ENCODE measurements around the gene PEPD. TPM values are rescaled to one million over a fixed set of nuclear protein-coding genes. Genes with fewer than 3 reads are reported as not detected.
"Not testable (repeated sequence)": the region's sequence is repeated elsewhere in the genome, so short reads cannot be mapped to it uniquely, and the experiment has no call there.

The PEPD gene
- total RNA-seq, 2 experiments from 2014 or later: 26.9 to 37.4 TPM

GRCh38 chr19:33479570-33479969 lies 42.0 kb downstream of the PEPD start:
- H3K27me3 Mint-ChIP-seq; ATAC-seq; intact Hi-C loops (cut with DNase I, micrococcal nuclease); H3K4me3 Mint-ChIP-seq; DNase-seq; CTCF ChIA-PET; H3K4me1 Mint-ChIP-seq; H3K27ac Mint-ChIP-seq: not testable (repeated sequence)
- peaks cover 56% of the 10 kb centered on the region for H3K36me3 Mint-ChIP-seq (ENCODE audit: low read depth)
- POLR2A ChIA-PET: interaction anchor here (0.6 kb wide), 1 partner anchor 1233 kb away, joined by 3 read pairs; no protein-coding TSS in a partner anchor
- peaks cover 18% of the 10 kb centered on the region for H3K9me3 Mint-ChIP-seq (ENCODE audit: low read depth)

- POLR2A ChIA-PET: no interaction called here
- intact Hi-C loops (cut with DNase I, micrococcal nuclease): no loop called here
- peaks cover 42% of the 10 kb centered on the region for H3K36me3 Mint-ChIP-seq (ENCODE audit: low read depth)
- H3K27ac Mint-ChIP-seq: no peak overlapping the region
- H3K4me3 Mint-ChIP-seq: no peak overlapping the region
- no peaks in the 10 kb centered on the region for H3K4me1 Mint-ChIP-seq
- CTCF ChIA-PET: interaction anchor here (0.6 kb wide), 1 partner anchor 674 kb away, joined by 3 read pairs; no protein-coding TSS in a partner anchor
- DNase-seq (no peak), ATAC-seq (no peak)
- peaks cover 7% of the 10 kb centered on the region for H3K9me3 Mint-ChIP-seq (ENCODE audit: low read depth)
- no peaks in the 10 kb centered on the region for H3K27me3 Mint-ChIP-seq
Observed at GRCh38 chr19:33477781-33478180, 43.8 kb downstream of the PEPD start.

GRCh38 chr19:33476151-33476707 lies 45.4 kb downstream of the PEPD start:
- H3K36me3 Mint-ChIP-seq (ENCODE audit: low read depth): peaks cover 35% of the 10 kb centered on the region
- ChIA-PET POLR2A (no interaction called here), CTCF (no interaction called here)
- no peak overlapping the region for H3K4me3 Mint-ChIP-seq
- no peak overlapping the region for H3K27ac Mint-ChIP-seq
- peaks cover 3% of the 10 kb centered on the region for H3K9me3 Mint-ChIP-seq (ENCODE audit: low read depth)
- no peak for DNase-seq
- intact Hi-C loops (cut with DNase I, micrococcal nuclease): no loop called here
- no peaks in the 10 kb centered on the region for H3K4me1 Mint-ChIP-seq
- H3K27me3 Mint-ChIP-seq: no peaks in the 10 kb centered on the region
- ATAC-seq: no peak

- Mint-ChIP-seq H3K27ac (no peak overlapping the region), H3K4me3 (no peak overlapping the region), H3K9me3 (ENCODE audit: low read depth) (no peaks in the 10 kb centered on the region), H3K36me3 (ENCODE audit: low read depth) (peaks cover 17% of the 10 kb centered on the region), H3K27me3 (no peaks in the 10 kb centered on the region), H3K4me1 (no peaks in the 10 kb centered on the region)
- intact Hi-C loops (cut with DNase I, micrococcal nuclease): no loop called here
- ChIA-PET POLR2A (no interaction called here), CTCF (no interaction called here)
- ATAC-seq (no peak), DNase-seq (no peak)
Observed at GRCh38 chr19:33473653-33474305, 47.8 kb downstream of the PEPD start.

GRCh38 chr19:33472691-33473652 lies 48.6 kb downstream of the PEPD start:
- Mint-ChIP-seq H3K27me3 (no peaks in the 10 kb centered on the region), H3K27ac (no peak overlapping the region), H3K4me3 (no peak overlapping the region), H3K9me3 (ENCODE audit: low read depth) (no peaks in the 10 kb centered on the region), H3K4me1 (no peaks in the 10 kb centered on the region), H3K36me3 (ENCODE audit: low read depth) (peaks cover 10% of the 10 kb centered on the region)
- no peak for ATAC-seq
- CTCF ChIA-PET: no interaction called here
- POLR2A ChIA-PET: no interaction called here
- intact Hi-C loops (cut with DNase I, micrococcal nuclease): no loop called here
- DNase-seq: no peak

GRCh38 chr19:33472226-33472625 lies 49.4 kb downstream of the PEPD start:
- DNase-seq: no peak

GRCh38 chr19:33471111-33471996 lies 50.2 kb downstream of the PEPD start:
- no peak for ATAC-seq
- no peak overlapping the region for H3K27ac Mint-ChIP-seq
- no peaks in the 10 kb centered on the region for H3K27me3 Mint-ChIP-seq
- ChIA-PET POLR2A (no interaction called here), CTCF (interaction anchor here (0.7 to 1.0 kb wide), 2 partner anchors 11 to 19 kb away, joined by 3 read pairs; no protein-coding TSS in a partner anchor)
- H3K4me3 Mint-ChIP-seq: no peak overlapping the region
- peaks cover 2% of the 10 kb centered on the region for H3K36me3 Mint-ChIP-seq (ENCODE audit: low read depth)
- DNase-seq: no peak
- H3K4me1 Mint-ChIP-seq: no peaks in the 10 kb centered on the region
- intact Hi-C loops (cut with DNase I, micrococcal nuclease): no loop called here
- no peaks in the 10 kb centered on the region for H3K9me3 Mint-ChIP-seq (ENCODE audit: low read depth)

More at GRCh38 chr19:33472226-33472625, 49.4 kb downstream of the PEPD start:
- no peak for ATAC-seq
- H3K27ac Mint-ChIP-seq: no peak overlapping the region
- H3K4me1 Mint-ChIP-seq: no peaks in the 10 kb centered on the region
- H3K9me3 Mint-ChIP-seq (ENCODE audit: low read depth): no peaks in the 10 kb centered on the region
- peaks cover 6% of the 10 kb centered on the region for H3K36me3 Mint-ChIP-seq (ENCODE audit: low read depth)
- H3K4me3 Mint-ChIP-seq: no peak overlapping the region
- intact Hi-C loops (cut with DNase I, micrococcal nuclease): no loop called here
- H3K27me3 Mint-ChIP-seq: no peaks in the 10 kb centered on the region
- CTCF ChIA-PET: interaction anchor here (0.7 to 1.0 kb wide), 2 partner anchors 12 to 20 kb away, joined by 3 read pairs; no protein-coding TSS in a partner anchor
- POLR2A ChIA-PET: no interaction called here

GRCh38 chr19:33470686-33471085 lies 50.9 kb downstream of the PEPD start:
- H3K27ac Mint-ChIP-seq: no peak overlapping the region
- H3K9me3 Mint-ChIP-seq (ENCODE audit: low read depth): no peaks in the 10 kb centered on the region
- DNase-seq (no peak), ATAC-seq (no peak)
- CTCF ChIA-PET: no interaction called here
- intact Hi-C loops (cut with DNase I, micrococcal nuclease): no loop called here
- peaks cover 2% of the 10 kb centered on the region for H3K36me3 Mint-ChIP-seq (ENCODE audit: low read depth)
- no peak overlapping the region for H3K4me3 Mint-ChIP-seq
- H3K4me1 Mint-ChIP-seq: no peaks in the 10 kb centered on the region
- no peaks in the 10 kb centered on the region for H3K27me3 Mint-ChIP-seq
- POLR2A ChIA-PET: no interaction called here

- Mint-ChIP-seq H3K4me3 (no peak overlapping the region), H3K27ac (no peak overlapping the region), H3K9me3 (ENCODE audit: low read depth) (no peaks in the 10 kb centered on the region), H3K4me1 (no peaks in the 10 kb centered on the region), H3K36me3 (ENCODE audit: low read depth) (peaks cover 2% of the 10 kb centered on the region), H3K27me3 (no peaks in the 10 kb centered on the region)
- ATAC-seq: no peak
- ChIA-PET CTCF (no interaction called here), POLR2A (no interaction called here)
- no peak for DNase-seq
- intact Hi-C loops (cut with DNase I, micrococcal nuclease): no loop called here
Observed at GRCh38 chr19:33470040-33470330, 51.6 kb downstream of the PEPD start.

GRCh38 chr19:33469171-33470039 lies 52.2 kb downstream of the PEPD start:
- Mint-ChIP-seq H3K4me1 (no peaks in the 10 kb centered on the region), H3K36me3 (ENCODE audit: low read depth) (peaks cover 2% of the 10 kb centered on the region), H3K9me3 (ENCODE audit: low read depth) (no peaks in the 10 kb centered on the region), H3K27me3 (no peaks in the 10 kb centered on the region), H3K27ac (no peak overlapping the region), H3K4me3 (no peak overlapping the region)
- DNase-seq: no peak
- POLR2A ChIA-PET: no interaction called here
- ATAC-seq: no peak
- intact Hi-C loops (cut with DNase I, micrococcal nuclease): no loop called here
- CTCF ChIA-PET: no interaction called here

All from activated CD4-positive, alpha-beta T cell treated with anti-CD3 and anti-CD28 coated beads for 36 hours (primary cell).